Hepatocyte (in vitro differentiated cells): ENCODE measurements around the gene EDNRA. TPM values are rescaled to one million over a fixed set of nuclear protein-coding genes. Genes with fewer than 3 reads are reported as not detected.

ENCODE experiments used
- DNase-seq: peaks from one replicate; pipeline ENCODE4 v3.0.0-alpha.2; 2016; ENCODE audit warnings: low spot score
- H2AFZ ChIP-seq: fragments of 200-600 bp; sonication (generic); 2 replicates; pipeline ENCODE4 v1.6.0; 2016; ENCODE audit warnings: antibody characterized with exemption, mild to moderate bottlenecking
- H3K27ac ChIP-seq: fragments of 200-600 bp; sonication (generic); 2 replicates; pipeline ENCODE4 v1.5.1; 2016; ENCODE audit warnings: mild to moderate bottlenecking
- H3K27me3 ChIP-seq: fragments of 200-600 bp; sonication (generic); 2 replicates; pipeline ENCODE4 v1.6.1; 2016
- H3K36me3 ChIP-seq: fragments of 200-600 bp; sonication (generic); replicated peaks from 2 replicates; pipeline ENCODE4 v1.5.1; 2016; ENCODE audit warnings: low read depth; ENCODE audit not compliant: insufficient read depth
- H3K4me1 ChIP-seq: fragments of 200-600 bp; sonication (generic); 2 replicates; pipeline ENCODE4 v1.5.1; 2016; ENCODE audit warnings: mild to moderate bottlenecking, moderate library complexity; ENCODE audit not compliant: insufficient read depth
- H3K4me2 ChIP-seq: fragments of 200-600 bp; sonication (generic); 2 replicates; pipeline ENCODE4 v1.6.0; 2016
- H3K4me3 ChIP-seq: fragments of 200-600 bp; sonication (generic); 2 replicates; pipeline ENCODE4 v1.5.1; 2016; ENCODE audit warnings: mild to moderate bottlenecking
- H3K79me2 ChIP-seq: fragments of 200-600 bp; sonication (generic); 2 replicates; pipeline ENCODE4 v1.6.0; 2017; ENCODE audit warnings: mild to moderate bottlenecking
- H3K9me2 ChIP-seq: fragments of 200-600 bp; sonication (generic); replicated peaks from 2 replicates; pipeline ENCODE4 v1.6.0; 2017; ENCODE audit warnings: mild to moderate bottlenecking; ENCODE audit not compliant: insufficient read depth
- H3K9me3 ChIP-seq: fragments of 200-600 bp; sonication (generic); 2 replicates; pipeline ENCODE4 v1.5.1; 2016; ENCODE audit warnings: low read depth, mild to moderate bottlenecking
- H4K20me1 ChIP-seq: fragments of 200-600 bp; sonication (generic); 2 replicates; pipeline ENCODE4 v1.6.0; 2016; ENCODE audit warnings: mild to moderate bottlenecking; ENCODE audit not compliant: insufficient read depth, poor library complexity, severe bottlenecking
- EZH2 ChIP-seq: fragments of 200-600 bp; sonication (generic); IDR thresholded peaks from 2 replicates; pipeline ENCODE4 v1.6.1; 2016; ENCODE audit warnings: antibody characterized with exemption, mild to moderate bottlenecking, borderline replicate concordance
- EZH2phosphoT487 ChIP-seq: fragments of 200-600 bp; sonication (generic); IDR thresholded peaks from one replicate; pipeline ENCODE4 v1.6.1; 2018; ENCODE audit warnings: antibody characterized with exemption, mild to moderate bottlenecking, low read depth, moderate library complexity; ENCODE audit not compliant: unreplicated experiment, severe bottlenecking
- WGBS: methylation state at CpG from one replicate; pipeline ENCODE4 v1.1.6; 2016; ENCODE audit warnings: low lambda C conversion rate; ENCODE audit errors: missing lambda C conversion rate; 5-methylcytosine and 5-hydroxymethylcytosine counted together
- polyA plus RNA-seq: library from polyadenylated mRNA; unstranded; fragments of >200 nt; fragmentation: Nextera tagmentation; extraction: Ambion mirVana; gene quantifications from 2 replicates; pipeline ENCODE4 v1.2.1, GENCODE V29; 2016
- total RNA-seq: library from RNA; depleted of rRNA; stranded (reverse); fragments of >200 nt; gene quantifications from 2 replicates; pipeline ENCODE4 v1.2.3, GENCODE V29; 2014
- TF ChIP-seq, protein P1 (sequence below): fragments of 200-600 bp; sonication (generic); IDR thresholded peaks from 2 replicates; pipeline ENCODE4 v1.5.1; 2016; ENCODE audit warnings: antibody characterized with exemption, mild to moderate bottlenecking; ENCODE audit not compliant: poor library complexity

Gene EDNRA
- total and polyA plus RNA-seq, 2 experiments from 2014 or later, result 19.0 to 28.1 TPM

DNA sequence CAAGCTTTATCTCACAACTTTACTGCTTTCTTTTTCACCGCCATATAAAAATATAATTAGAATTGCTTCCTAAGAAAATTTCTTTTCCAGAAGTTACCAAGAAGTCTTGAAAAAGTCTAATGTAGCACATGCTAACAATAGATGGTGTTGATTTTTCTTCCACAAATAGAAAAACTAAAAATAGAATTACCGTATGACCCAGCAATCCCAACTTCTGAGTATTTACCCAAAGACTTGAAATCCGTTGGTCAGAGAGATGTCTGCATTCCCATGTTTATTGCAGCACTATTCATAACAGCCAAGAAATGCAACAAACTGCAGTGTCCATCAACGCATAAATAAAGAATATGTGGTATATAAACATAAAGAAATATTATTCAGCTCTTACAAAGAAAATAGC lies 17.8 kb upstream of the EDNRA start:
- 87% methylated on average over 4 of the region's 4 CpGs for WGBS

DNA sequence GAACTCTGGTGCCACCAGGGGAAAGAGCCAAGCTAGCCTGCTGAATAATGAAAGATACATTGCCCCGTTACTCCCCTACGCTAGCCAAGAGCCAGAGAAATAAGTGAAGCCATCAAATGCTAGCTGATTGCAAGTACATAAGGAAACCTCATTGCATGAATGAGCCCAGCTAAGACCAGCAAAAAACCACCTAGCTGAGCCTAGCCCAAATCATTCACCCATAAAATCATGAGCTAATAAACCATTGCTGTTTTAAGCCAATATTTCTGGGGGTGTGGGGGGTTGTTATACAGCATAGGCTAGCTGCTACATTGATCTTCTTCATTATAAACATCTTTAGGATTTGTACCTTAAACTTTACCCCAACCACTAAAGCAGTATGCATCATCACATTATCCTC lies 15.4 kb upstream of the EDNRA start:
- 95% methylated on average over 2 of the region's 2 CpGs for WGBS
- Histone ChIP-seq H3K9me2 (no peaks in the 10 kb centered on the region), H3K4me2 (no peak overlapping the region), H3K4me3 (no peak overlapping the region), H3K79me2 (no peaks in the 10 kb centered on the region), H3K4me1 (no peaks in the 10 kb centered on the region), H4K20me1 (no peaks in the 10 kb centered on the region), H3K36me3 (no peaks in the 10 kb centered on the region), H3K9me3 (no peaks in the 10 kb centered on the region), H3K27ac (no peak overlapping the region), H3K27me3 (no peaks in the 10 kb centered on the region), H2AFZ (no peak overlapping the region)
- DNase-seq, result no peak
- TF ChIP-seq EZH2 (no peak), EZH2phosphoT487 (no peak)
- TF ChIP-seq, protein P1, sequence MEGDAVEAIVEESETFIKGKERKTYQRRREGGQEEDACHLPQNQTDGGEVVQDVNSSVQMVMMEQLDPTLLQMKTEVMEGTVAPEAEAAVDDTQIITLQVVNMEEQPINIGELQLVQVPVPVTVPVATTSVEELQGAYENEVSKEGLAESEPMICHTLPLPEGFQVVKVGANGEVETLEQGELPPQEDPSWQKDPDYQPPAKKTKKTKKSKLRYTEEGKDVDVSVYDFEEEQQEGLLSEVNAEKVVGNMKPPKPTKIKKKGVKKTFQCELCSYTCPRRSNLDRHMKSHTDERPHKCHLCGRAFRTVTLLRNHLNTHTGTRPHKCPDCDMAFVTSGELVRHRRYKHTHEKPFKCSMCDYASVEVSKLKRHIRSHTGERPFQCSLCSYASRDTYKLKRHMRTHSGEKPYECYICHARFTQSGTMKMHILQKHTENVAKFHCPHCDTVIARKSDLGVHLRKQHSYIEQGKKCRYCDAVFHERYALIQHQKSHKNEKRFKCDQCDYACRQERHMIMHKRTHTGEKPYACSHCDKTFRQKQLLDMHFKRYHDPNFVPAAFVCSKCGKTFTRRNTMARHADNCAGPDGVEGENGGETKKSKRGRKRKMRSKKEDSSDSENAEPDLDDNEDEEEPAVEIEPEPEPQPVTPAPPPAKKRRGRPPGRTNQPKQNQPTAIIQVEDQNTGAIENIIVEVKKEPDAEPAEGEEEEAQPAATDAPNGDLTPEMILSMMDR, result no peak

More for the DNA sequence above, 17.8 kb upstream of the EDNRA start:
- Histone ChIP-seq H3K27me3 (no peaks in the 10 kb centered on the region), H3K9me3 (no peaks in the 10 kb centered on the region), H4K20me1 (no peaks in the 10 kb centered on the region), H2AFZ (no peak overlapping the region), H3K4me1 (no peaks in the 10 kb centered on the region), H3K9me2 (no peaks in the 10 kb centered on the region), H3K4me2 (no peak overlapping the region), H3K36me3 (no peaks in the 10 kb centered on the region), H3K79me2 (no peaks in the 10 kb centered on the region), H3K27ac (no peak overlapping the region), H3K4me3 (no peak overlapping the region)
- DNase-seq, result no peak
- no peak for TF ChIP-seq EZH2
- TF ChIP-seq, protein P1, result no peak
- no peak for TF ChIP-seq EZH2phosphoT487

DNA sequence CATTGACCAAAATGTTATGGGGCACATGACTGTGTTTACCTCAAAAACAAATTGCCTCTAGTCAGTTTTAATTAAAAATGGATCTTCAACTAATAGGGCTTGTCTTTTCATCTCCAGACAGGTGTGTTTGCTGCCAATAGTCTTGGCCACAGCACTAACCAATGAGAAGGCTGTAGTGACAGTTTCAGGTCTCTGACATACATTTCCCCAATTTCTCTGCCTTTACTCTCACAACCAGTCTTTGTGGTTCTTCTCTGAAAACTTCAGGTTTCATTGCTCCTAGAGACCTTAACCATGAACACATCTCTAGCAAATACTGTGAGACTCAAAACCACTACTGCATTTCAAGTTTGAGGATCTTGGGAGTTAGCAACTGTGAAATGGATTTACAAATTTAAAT lies 3.5 kb upstream of the EDNRA start:
- Histone ChIP-seq H3K79me2 (peaks cover 13% of the 10 kb centered on the region), H4K20me1 (no peaks in the 10 kb centered on the region), H3K4me3 (no peak overlapping the region), H3K27me3 (no peaks in the 10 kb centered on the region), H3K4me1 (peaks cover 4% of the 10 kb centered on the region), H3K36me3 (no peaks in the 10 kb centered on the region), H3K9me3 (no peaks in the 10 kb centered on the region), H3K9me2 (no peaks in the 10 kb centered on the region), H3K4me2 (no peak overlapping the region), H2AFZ (no peak overlapping the region), H3K27ac (no peak overlapping the region)
- TF ChIP-seq, protein P1, result no peak
- no peak for TF ChIP-seq EZH2phosphoT487
- TF ChIP-seq EZH2, result no peak
- DNase-seq, result no peak

- Histone ChIP-seq H3K27me3 (no peaks in the 10 kb centered on the region), H3K4me1 (peaks cover 7% of the 10 kb centered on the region), H3K9me2 (no peaks in the 10 kb centered on the region), H3K36me3 (no peaks in the 10 kb centered on the region), H2AFZ (no peak overlapping the region), H3K4me2 (no peak overlapping the region), H3K9me3 (no peaks in the 10 kb centered on the region), H4K20me1 (no peaks in the 10 kb centered on the region), H3K27ac (peak overlapping the region; percentile 84), H3K4me3 (no peak overlapping the region), H3K79me2 (peaks cover 32% of the 10 kb centered on the region)
- 48% methylated on average over 2 of the region's 2 CpGs for WGBS
- no peak for DNase-seq
- TF ChIP-seq EZH2, result no peak
- no peak for TF ChIP-seq EZH2phosphoT487
- TF ChIP-seq, protein P1, result no peak
Observed at GRCh38 chr4:147479376-147479775, 1.5 kb upstream of the EDNRA start.
